Measurements from ENCODE around the gene TMEM176A.
A peak's percentile ranks its signal among the peaks of the same experiment; 100 is the strongest.
"Not testable (repeated sequence)": the region's sequence is repeated elsewhere in the genome, so short reads cannot be mapped to it uniquely, and the experiment has no call there.

TMEM176A gene

GRCh38 chr7:150759479-150759878, 41.1 kb upstream of the TMEM176A start:
- H4K20me1 ChIP-seq, result no peaks in the 10 kb centered on the region

DNA sequence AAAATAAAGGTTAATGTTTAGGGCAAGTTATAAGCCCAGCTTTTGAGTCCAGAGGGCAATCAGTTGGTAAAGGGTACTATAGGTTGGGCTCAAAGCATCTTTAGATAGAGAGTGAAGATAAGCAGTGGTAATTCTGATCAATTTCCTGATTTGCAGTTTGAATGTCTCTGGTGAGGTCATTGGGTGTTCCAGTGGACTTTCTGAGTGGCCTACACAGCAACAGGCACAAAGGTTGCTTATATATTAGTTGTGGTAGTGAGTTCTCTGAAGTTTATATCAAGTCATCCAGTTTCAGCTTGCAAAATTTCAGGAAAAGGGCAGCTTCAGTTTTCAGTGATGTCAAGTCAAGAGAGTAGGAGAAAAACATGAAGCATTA, 34.2 kb upstream of the TMEM176A start:
- H3K27ac ChIP-seq, result no peak overlapping the region
- TF ChIP-seq Cebpa-rat (IDR thresholded peaks at IDR 0.05), result no peak
- H3K36me3 ChIP-seq, result peaks cover 0 to 5% (median 0%) of the 10 kb centered on the region in 11 experiments; a peak in 1 of 22 replicates
- H3K4me2 ChIP-seq, result no peak overlapping the region
- H3K4me3 ChIP-seq, result no peak overlapping the region
- no peaks in the 10 kb centered on the region for H4K20me1 ChIP-seq
- H3K9me3 ChIP-seq (replicated peaks in 1 of 11), result peaks cover 0 to 5% (median 4%) of the 10 kb centered on the region in 11 experiments; a peak in 15 of 22 replicates
- no peak overlapping the region for H3K9ac ChIP-seq
- H3K27me3 ChIP-seq, result no peaks in the 10 kb centered on the region
- no peaks in the 10 kb centered on the region for H3K4me1 ChIP-seq

More at GRCh38 chr7:150759479-150759878, 41.1 kb upstream of the TMEM176A start:
- Histone ChIP-seq H3K27ac (no peak overlapping the region), H3K27me3 (no peaks in the 10 kb centered on the region), H3K9ac (no peak overlapping the region), H3K4me1 (peaks cover 18 to 23% (median 22%) of the 10 kb centered on the region in 10 experiments), H3K36me3 (no peaks in the 10 kb centered on the region), H3K4me2 (no peak overlapping the region), H3K4me3 (no peak overlapping the region), H3K9me3 (replicated peaks in 1 of 11) (peaks cover 0 to 10% (median 7%) of the 10 kb centered on the region in 11 experiments; a peak in 15 of 22 replicates)
- TF ChIP-seq Cebpa-rat (IDR thresholded peaks at IDR 0.05), result no peak

DNA sequence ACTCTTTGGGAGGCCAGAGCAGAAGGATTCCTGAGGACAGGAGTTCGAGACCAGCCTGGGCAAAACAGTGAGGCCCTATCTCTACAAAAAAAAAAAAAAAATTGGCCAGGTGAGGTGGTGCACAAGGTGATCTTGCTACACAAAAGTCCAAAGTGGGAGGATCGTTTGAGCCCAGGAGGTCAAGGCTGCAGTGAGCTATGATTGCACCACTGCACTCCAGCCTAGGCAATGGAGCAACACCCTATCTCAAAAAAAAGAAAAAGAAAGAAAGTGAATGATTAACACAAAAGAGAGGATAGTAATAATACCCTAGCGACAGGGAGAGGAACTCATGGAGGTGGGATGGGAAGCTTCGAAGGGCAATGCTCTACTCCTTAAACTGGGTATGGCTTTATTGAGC, 30.8 kb upstream of the TMEM176A start:
- no peak for TF ChIP-seq Cebpa-rat (IDR thresholded peaks at IDR 0.05)
- H3K4me3 ChIP-seq, result no peak overlapping the region
- H3K9me3 ChIP-seq (replicated peaks in 1 of 11), result peaks cover 13 to 26% (median 18%) of the 10 kb centered on the region in 11 experiments; a peak in 21 of 22 replicates
- no peaks in the 10 kb centered on the region for H4K20me1 ChIP-seq
- H3K9ac ChIP-seq, result no peak overlapping the region
- H3K4me1 ChIP-seq, result no peaks in the 10 kb centered on the region
- H3K36me3 ChIP-seq, result peaks cover 0 to 5% (median 0%) of the 10 kb centered on the region in 11 experiments; a peak in 1 of 22 replicates
- no peaks in the 10 kb centered on the region for H3K27me3 ChIP-seq
- no peak overlapping the region for H3K4me2 ChIP-seq
- H3K27ac ChIP-seq, result no peak overlapping the region

- H3K9ac ChIP-seq, H3K27ac ChIP-seq, H4K20me1 ChIP-seq, H3K36me3 ChIP-seq, H3K27me3 ChIP-seq, H3K4me3 ChIP-seq, H3K4me2 ChIP-seq: not testable (repeated sequence)
- Histone ChIP-seq H3K4me1 (peaks cover 0 to 23% (median 0%) of the 10 kb centered on the region in 10 experiments; a peak in 4 of 20 replicates), H3K9me3 (replicated peaks in 1 of 11) (peaks cover 16 to 30% (median 19%) of the 10 kb centered on the region in 11 experiments; a peak in 21 of 22 replicates)
These were observed 26.4 kb upstream of the TMEM176A start for GRCh38 chr7:150774131-150774530.

DNA sequence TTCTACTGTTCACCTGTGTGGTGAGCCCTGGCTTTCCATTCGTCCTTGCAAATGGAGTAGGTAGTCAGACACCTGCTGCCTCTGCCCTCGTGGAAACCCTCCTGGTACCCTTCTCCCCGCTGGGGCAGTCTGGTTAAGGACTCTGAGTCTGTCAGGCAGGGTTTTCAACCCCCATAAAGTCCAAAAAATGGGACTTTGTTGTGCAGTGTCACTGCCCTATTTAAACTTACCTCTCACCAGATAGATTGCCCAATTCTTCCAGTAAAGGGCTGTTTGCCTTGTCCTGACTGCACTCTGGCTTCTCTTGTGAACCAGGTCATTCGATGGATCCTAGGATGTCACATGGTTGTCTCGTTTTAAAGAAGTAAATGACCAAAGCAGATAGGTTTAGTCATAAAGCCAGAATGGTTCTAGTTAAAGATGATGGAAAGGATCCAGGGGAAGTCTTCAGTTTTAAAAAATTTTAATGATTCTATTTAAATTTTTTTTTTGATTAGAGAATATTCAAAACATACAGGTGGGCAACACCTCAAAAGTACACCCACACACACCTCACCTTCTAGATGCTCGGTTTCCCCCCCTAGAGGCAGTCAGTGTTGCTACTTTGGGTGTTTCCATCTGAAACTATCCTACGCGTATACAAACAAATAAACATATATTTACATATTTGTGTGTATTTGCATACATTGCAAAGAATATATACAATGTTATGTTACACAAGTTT, 22.4 kb upstream of the TMEM176A start:
- no peaks in the 10 kb centered on the region for H3K36me3 ChIP-seq
- H3K4me1 ChIP-seq, result peaks cover 0 to 60% (median 19%) of the 10 kb centered on the region in 10 experiments; a peak in 16 of 20 replicates
- H3K4me2 ChIP-seq, result peak overlapping the region in 3 of 11 experiments; percentile 50 to 70 (median 67); a peak in 5 of 22 replicates
- TF ChIP-seq Cebpa-rat (IDR thresholded peaks at IDR 0.05), result no peak
- peaks cover 13 to 20% (median 16%) of the 10 kb centered on the region in 11 experiments; a peak in 21 of 22 replicates for H3K9me3 ChIP-seq (replicated peaks in 1 of 11)
- no peak overlapping the region for H3K27ac ChIP-seq
- peak overlapping the region in 1 of 11 experiments; percentile 8; a peak in 1 of 22 replicates for H3K9ac ChIP-seq
- no peaks in the 10 kb centered on the region for H4K20me1 ChIP-seq
- H3K4me3 ChIP-seq, result peak overlapping the region in 1 of 10 experiments; percentile 16; a peak in 1 of 20 replicates
- no peaks in the 10 kb centered on the region for H3K27me3 ChIP-seq

DNA sequence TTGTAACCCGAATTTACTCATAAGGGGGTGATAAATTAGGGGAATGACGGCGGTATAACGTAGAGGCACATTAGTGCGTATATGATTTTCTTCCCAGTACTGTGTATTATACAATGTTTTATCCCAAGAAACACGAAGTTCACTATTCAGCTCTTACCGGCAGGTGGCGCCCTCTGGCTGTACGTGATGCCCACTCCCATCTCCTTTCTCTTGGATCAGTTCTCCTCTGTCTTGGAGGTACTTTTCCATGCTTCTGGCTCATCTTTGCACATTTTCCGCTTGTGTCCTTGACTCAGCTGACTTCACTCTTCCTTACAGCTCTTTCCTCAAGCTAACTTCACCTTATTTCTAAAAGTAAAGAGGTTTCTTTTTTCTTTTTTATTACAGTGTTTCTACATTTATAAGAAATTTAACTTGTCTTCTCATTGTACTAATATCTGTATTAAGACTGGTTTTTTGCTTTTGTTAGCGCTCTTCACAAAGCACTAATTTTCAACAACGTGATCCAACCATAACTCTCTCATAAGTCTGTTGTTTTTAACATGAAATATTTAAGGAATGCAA, 21.7 kb upstream of the TMEM176A start:
- TF ChIP-seq Cebpa-rat (IDR thresholded peaks at IDR 0.05), result no peak
- H3K4me2 ChIP-seq, result peak overlapping the region in 3 of 11 experiments; percentile 50 to 70 (median 67); a peak in 5 of 22 replicates
- H3K9ac ChIP-seq, result peak overlapping the region in 2 of 11 experiments; percentile 3 to 42; a peak in 3 of 22 replicates

GRCh38 chr7:150780292-150780691, 20.3 kb upstream of the TMEM176A start:
- peaks cover 0 to 81% (median 33%) of the 10 kb centered on the region in 10 experiments; a peak in 16 of 20 replicates for H3K4me1 ChIP-seq
- H3K27me3 ChIP-seq, result no peaks in the 10 kb centered on the region
- no peak for TF ChIP-seq Cebpa-rat (IDR thresholded peaks at IDR 0.05)
- H3K4me3 ChIP-seq, result peak overlapping the region in 3 of 10 experiments; percentile 14 to 26 (median 16); a peak in 3 of 20 replicates
- peak overlapping the region in 3 of 11 experiments; percentile 12 to 47 (median 26); a peak in 1 of 22 replicates for H3K9ac ChIP-seq
- no peaks in the 10 kb centered on the region for H3K9me3 ChIP-seq (replicated peaks in 1 of 11)
- H4K20me1 ChIP-seq, result no peaks in the 10 kb centered on the region
- peak overlapping the region in 10 of 11 experiments; percentile 27 to 78 (median 56); a peak in 16 of 22 replicates for H3K27ac ChIP-seq
- peak overlapping the region in 9 of 11 experiments; percentile 47 to 91 (median 66); a peak in 16 of 22 replicates for H3K4me2 ChIP-seq
- H3K36me3 ChIP-seq, result no peaks in the 10 kb centered on the region

More for the DNA sequence above, 21.7 kb upstream of the TMEM176A start:
- peaks cover 8 to 14% (median 12%) of the 10 kb centered on the region in 11 experiments; a peak in 21 of 22 replicates for H3K9me3 ChIP-seq (replicated peaks in 1 of 11)
- H3K27me3 ChIP-seq, result no peaks in the 10 kb centered on the region
- no peaks in the 10 kb centered on the region for H3K36me3 ChIP-seq
- peaks cover 0 to 66% (median 19%) of the 10 kb centered on the region in 10 experiments; a peak in 16 of 20 replicates for H3K4me1 ChIP-seq
- H3K4me3 ChIP-seq, result peak overlapping the region in 2 of 10 experiments; percentile 16 to 30; a peak in 3 of 20 replicates
- peak overlapping the region in 1 of 11 experiments; percentile 12; a peak in 2 of 22 replicates for H3K27ac ChIP-seq
- no peaks in the 10 kb centered on the region for H4K20me1 ChIP-seq

GRCh38 chr7:150781103-150781502, 19.5 kb upstream of the TMEM176A start:
- no peaks in the 10 kb centered on the region for H3K27me3 ChIP-seq
- H4K20me1 ChIP-seq, result no peaks in the 10 kb centered on the region
- H3K9me3 ChIP-seq (replicated peaks in 1 of 11), result no peaks in the 10 kb centered on the region
- peak overlapping the region in 1 of 10 experiments; percentile 16; a peak in 1 of 20 replicates for H3K4me3 ChIP-seq
- H3K9ac ChIP-seq, result 0 out of 22 replicates have a peak overlapping the region, but pooled peaks of 1 of the 11 experiments have one; percentile 26
- TF ChIP-seq Cebpa-rat (IDR thresholded peaks at IDR 0.05), result peak in 4 of 11 experiments; percentile 31 to 66 (median 62); a peak in 4 of 22 replicates
- peak overlapping the region in 10 of 11 experiments; percentile 27 to 78 (median 56); a peak in 17 of 22 replicates for H3K27ac ChIP-seq
- peak overlapping the region in 10 of 11 experiments; percentile 47 to 91 (median 66); a peak in 21 of 22 replicates for H3K4me2 ChIP-seq
- H3K36me3 ChIP-seq, result no peaks in the 10 kb centered on the region
- peaks cover 0 to 89% (median 41%) of the 10 kb centered on the region in 10 experiments; a peak in 18 of 20 replicates for H3K4me1 ChIP-seq
